Adipocyte (in vitro differentiated cells): ENCODE results near the gene COG5.
"Not testable (repeated sequence)": the region's sequence is repeated elsewhere in the genome, so short reads cannot be mapped to it uniquely, and the experiment has no call there.

Experiments used
- DNase-seq: peaks from one replicate; pipeline ENCODE4 v3.0.0-alpha.2; 2015; ENCODE audit warnings: low read depth
- H3K27me3 ChIP-seq: replicated peaks from 2 replicates; pipeline ENCODE4 v1.7.0; 2013; ENCODE audit warnings: mild to moderate bottlenecking, low read length, moderate library complexity; ENCODE audit not compliant: control insufficient read depth, insufficient read depth
- H3K36me3 ChIP-seq: 2 replicates; pipeline ENCODE4 v1.7.0; 2013; ENCODE audit warnings: low read length, mild to moderate bottlenecking, moderate library complexity; ENCODE audit not compliant: control insufficient read depth, insufficient read depth, severe bottlenecking
- H3K4me1 ChIP-seq: 2 replicates; pipeline ENCODE4 v1.7.0; 2013; ENCODE audit warnings: mild to moderate bottlenecking, low read length, moderate library complexity; ENCODE audit not compliant: control insufficient read depth, insufficient read depth
- H3K4me3 ChIP-seq: 2 replicates; pipeline ENCODE4 v1.7.0; 2013; ENCODE audit warnings: mild to moderate bottlenecking, low read length, moderate library complexity
- H3K9ac ChIP-seq: 2 replicates; pipeline ENCODE4 v1.7.0; 2013; ENCODE audit warnings: mild to moderate bottlenecking, low read length, moderate library complexity
- H3K9me3 ChIP-seq: 2 replicates; pipeline ENCODE4 v1.7.0; 2013; ENCODE audit warnings: mild to moderate bottlenecking, low read length, moderate library complexity; ENCODE audit not compliant: control insufficient read depth

The COG5 gene

GRCh38 chr7:107165341-107165740 lies 398.4 kb downstream of the COG5 start:
- no peak for DNase-seq

DNA sequence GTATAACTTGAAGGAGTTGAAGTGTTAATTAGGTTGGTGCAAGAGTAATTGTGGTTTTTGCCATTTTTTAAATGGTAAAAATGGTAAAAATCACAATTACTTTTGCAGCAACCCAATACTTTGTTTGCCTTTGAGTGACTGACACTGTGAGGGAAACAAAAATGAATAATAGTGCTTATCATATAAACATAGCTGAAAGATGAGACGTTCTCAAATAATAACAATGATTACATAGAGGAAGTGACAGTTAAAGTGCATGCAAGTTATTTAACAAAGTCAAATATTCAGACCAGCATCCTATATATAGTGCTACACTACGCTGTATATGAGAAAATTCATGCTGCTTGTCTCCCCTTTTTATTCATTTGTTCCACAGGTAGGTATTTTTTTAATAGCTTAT lies 399.6 kb downstream of the COG5 start:
- peaks cover 6% of the 10 kb centered on the region for H3K4me1 ChIP-seq
- H3K9me3 ChIP-seq, result no peaks in the 10 kb centered on the region
- no peak overlapping the region for H3K4me3 ChIP-seq
- DNase-seq, result no peak
- H3K27me3 ChIP-seq, result no peaks in the 10 kb centered on the region
- no peak overlapping the region for H3K9ac ChIP-seq
- H3K36me3 ChIP-seq, result peaks cover 10% of the 10 kb centered on the region

More at GRCh38 chr7:107165341-107165740, 398.4 kb downstream of the COG5 start:
- peaks cover 10% of the 10 kb centered on the region for H3K4me1 ChIP-seq
- no peaks in the 10 kb centered on the region for H3K27me3 ChIP-seq
- no peak overlapping the region for H3K9ac ChIP-seq
- no peak overlapping the region for H3K4me3 ChIP-seq
- no peaks in the 10 kb centered on the region for H3K9me3 ChIP-seq
- peaks cover 7% of the 10 kb centered on the region for H3K36me3 ChIP-seq

- Histone ChIP-seq H3K4me1 (peaks cover 6% of the 10 kb centered on the region), H3K27me3 (no peaks in the 10 kb centered on the region), H3K9me3 (no peaks in the 10 kb centered on the region), H3K36me3 (peaks cover 13% of the 10 kb centered on the region), H3K9ac (no peak overlapping the region), H3K4me3 (no peak overlapping the region)
- DNase-seq, result no peak
Observed at GRCh38 chr7:107162475-107162874, 401.2 kb downstream of the COG5 start.

GRCh38 chr7:107161415-107161814 lies 402.3 kb downstream of the COG5 start:
- no peak overlapping the region for H3K4me3 ChIP-seq
- no peak for DNase-seq
- no peaks in the 10 kb centered on the region for H3K27me3 ChIP-seq
- H3K9me3 ChIP-seq, result no peaks in the 10 kb centered on the region
- no peak overlapping the region for H3K9ac ChIP-seq
- peaks cover 3% of the 10 kb centered on the region for H3K4me1 ChIP-seq
- H3K36me3 ChIP-seq, result peaks cover 22% of the 10 kb centered on the region

DNA sequence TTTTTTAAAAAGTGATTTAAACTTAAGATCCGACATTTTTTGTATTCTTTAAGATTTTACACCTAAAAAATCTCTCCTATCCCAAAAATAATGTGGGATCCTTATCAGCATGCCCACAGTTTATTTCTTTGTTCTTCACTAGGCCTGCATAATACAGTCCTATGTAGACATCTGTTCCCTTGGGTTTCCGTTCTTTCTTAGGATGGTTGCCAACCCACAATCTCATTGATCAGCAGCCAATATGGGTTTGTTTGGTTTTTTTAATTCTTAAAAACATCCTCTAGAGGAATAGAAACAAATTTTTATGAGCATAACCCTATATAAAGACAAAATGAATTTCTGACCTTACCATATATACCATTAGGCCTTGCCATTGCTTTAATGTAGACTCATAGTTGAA lies 403.3 kb downstream of the COG5 start:
- no peaks in the 10 kb centered on the region for H3K9me3 ChIP-seq
- DNase-seq, result no peak
- no peak overlapping the region for H3K9ac ChIP-seq
- no peaks in the 10 kb centered on the region for H3K27me3 ChIP-seq
- H3K4me3 ChIP-seq, result no peak overlapping the region
- H3K36me3 ChIP-seq, result peaks cover 22% of the 10 kb centered on the region
- H3K4me1 ChIP-seq, result peaks cover 2% of the 10 kb centered on the region

DNA sequence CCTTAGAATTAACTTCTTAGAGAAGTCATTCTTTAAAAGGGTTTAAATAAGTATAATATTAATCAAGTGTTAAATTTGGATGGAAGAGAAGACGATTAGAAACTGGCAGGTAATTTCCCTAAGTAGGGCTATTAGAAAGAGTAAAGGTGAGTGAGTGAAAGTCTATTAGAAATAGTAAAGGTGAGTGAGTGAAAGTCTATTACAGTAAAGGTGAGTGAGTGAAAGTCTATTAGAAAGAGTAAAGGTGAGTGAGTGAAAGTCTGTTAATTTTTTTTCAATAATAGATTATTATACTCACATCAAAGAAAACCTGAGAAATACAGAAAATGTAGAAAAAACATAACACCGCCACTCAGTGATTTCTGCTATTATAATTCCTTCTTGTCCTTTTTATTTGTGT lies 405.7 kb downstream of the COG5 start:
- Histone ChIP-seq H3K27me3 (no peaks in the 10 kb centered on the region), H3K9ac (no peak overlapping the region), H3K36me3 (peaks cover 28% of the 10 kb centered on the region), H3K9me3 (no peaks in the 10 kb centered on the region), H3K4me1 (peaks cover 2% of the 10 kb centered on the region), H3K4me3 (no peak overlapping the region)
- no peak for DNase-seq

- H3K36me3 ChIP-seq, result peaks cover 28% of the 10 kb centered on the region
- no peak for DNase-seq
- no peak overlapping the region for H3K9ac ChIP-seq
- no peak overlapping the region for H3K4me3 ChIP-seq
- H3K27me3 ChIP-seq, result no peaks in the 10 kb centered on the region
- H3K4me1 ChIP-seq, result no peaks in the 10 kb centered on the region
- H3K9me3 ChIP-seq, result no peaks in the 10 kb centered on the region
Observed at GRCh38 chr7:107157091-107157490, 406.6 kb downstream of the COG5 start.

- not testable (repeated sequence) for H3K27me3 ChIP-seq, DNase-seq, H3K4me1 ChIP-seq, H3K4me3 ChIP-seq, H3K9ac ChIP-seq, H3K9me3 ChIP-seq
- H3K36me3 ChIP-seq, result peaks cover 26% of the 10 kb centered on the region
Observed at GRCh38 chr7:107155726-107156125, 408.0 kb downstream of the COG5 start.

DNA sequence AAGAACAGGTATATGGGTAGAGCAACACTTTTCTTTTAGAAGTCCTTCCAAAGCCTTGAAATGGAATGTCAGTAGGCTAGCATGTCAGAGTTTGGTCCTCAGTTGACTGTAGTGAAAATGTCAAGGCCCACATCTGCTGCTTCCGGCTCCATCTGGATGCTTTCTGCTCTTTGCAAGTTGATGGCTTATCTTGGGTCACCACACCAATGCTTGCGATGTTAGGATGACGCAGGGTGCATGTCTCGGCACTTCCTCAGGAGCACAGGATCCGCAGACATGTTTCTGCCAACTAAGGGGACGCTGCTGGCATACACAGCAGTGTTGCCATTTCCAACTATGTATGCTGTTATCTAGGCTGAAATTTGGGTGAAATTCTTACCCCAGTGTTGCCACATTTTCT lies 408.9 kb downstream of the COG5 start:
- peaks cover 26% of the 10 kb centered on the region for H3K36me3 ChIP-seq
- H3K27me3 ChIP-seq, result no peaks in the 10 kb centered on the region
- no peak overlapping the region for H3K4me3 ChIP-seq
- H3K9ac ChIP-seq, result no peak overlapping the region
- H3K9me3 ChIP-seq, result no peaks in the 10 kb centered on the region
- no peak for DNase-seq
- peaks cover 4% of the 10 kb centered on the region for H3K4me1 ChIP-seq

GRCh38 chr7:107152011-107152410 lies 411.7 kb downstream of the COG5 start:
- peaks cover 10% of the 10 kb centered on the region for H3K4me1 ChIP-seq
- no peaks in the 10 kb centered on the region for H3K9me3 ChIP-seq
- peaks cover 15% of the 10 kb centered on the region for H3K36me3 ChIP-seq
- H3K9ac ChIP-seq, result no peak overlapping the region
- peak; percentile 35 for DNase-seq
- no peaks in the 10 kb centered on the region for H3K27me3 ChIP-seq
- H3K4me3 ChIP-seq, result no peak overlapping the region
